ENCODE results near the gene OR1Q1.
"Not testable (repeated sequence)": the region's sequence is repeated elsewhere in the genome, so short reads cannot be mapped to it uniquely, and the experiment has no call there.

The OR1Q1 gene, protein sequence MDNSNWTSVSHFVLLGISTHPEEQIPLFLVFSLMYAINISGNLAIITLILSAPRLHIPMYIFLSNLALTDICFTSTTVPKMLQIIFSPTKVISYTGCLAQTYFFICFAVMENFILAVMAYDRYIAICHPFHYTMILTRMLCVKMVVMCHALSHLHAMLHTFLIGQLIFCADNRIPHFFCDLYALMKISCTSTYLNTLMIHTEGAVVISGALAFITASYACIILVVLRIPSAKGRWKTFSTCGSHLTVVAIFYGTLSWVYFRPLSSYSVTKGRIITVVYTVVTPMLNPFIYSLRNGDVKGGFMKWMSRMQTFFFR

DNA sequence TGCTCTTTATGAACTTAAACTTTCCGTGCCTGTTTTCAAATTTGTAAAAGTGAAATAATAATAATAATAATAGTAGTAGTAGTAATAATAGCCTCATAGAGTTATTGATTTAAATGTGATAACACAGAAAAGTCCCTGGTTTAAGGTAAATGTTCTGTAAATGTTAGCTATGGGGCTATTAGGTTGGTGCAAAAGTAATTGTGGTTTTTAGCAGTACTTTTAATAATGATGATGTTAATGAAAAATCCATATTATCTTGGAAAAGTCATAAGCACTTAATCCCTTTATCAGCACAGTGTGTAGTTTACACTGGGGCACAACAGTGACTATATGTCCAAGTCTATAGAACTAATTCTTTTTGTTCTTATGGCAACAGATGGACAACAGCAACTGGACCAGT is at the start of gene OR1Q1:
TSS of gene OR1Q1 (plus strand) at position 377 of the 400 bp plus-strand sequence. CDS start at position 377, 0 bp downstream.
- TF ChIP-seq, protein P1, sequence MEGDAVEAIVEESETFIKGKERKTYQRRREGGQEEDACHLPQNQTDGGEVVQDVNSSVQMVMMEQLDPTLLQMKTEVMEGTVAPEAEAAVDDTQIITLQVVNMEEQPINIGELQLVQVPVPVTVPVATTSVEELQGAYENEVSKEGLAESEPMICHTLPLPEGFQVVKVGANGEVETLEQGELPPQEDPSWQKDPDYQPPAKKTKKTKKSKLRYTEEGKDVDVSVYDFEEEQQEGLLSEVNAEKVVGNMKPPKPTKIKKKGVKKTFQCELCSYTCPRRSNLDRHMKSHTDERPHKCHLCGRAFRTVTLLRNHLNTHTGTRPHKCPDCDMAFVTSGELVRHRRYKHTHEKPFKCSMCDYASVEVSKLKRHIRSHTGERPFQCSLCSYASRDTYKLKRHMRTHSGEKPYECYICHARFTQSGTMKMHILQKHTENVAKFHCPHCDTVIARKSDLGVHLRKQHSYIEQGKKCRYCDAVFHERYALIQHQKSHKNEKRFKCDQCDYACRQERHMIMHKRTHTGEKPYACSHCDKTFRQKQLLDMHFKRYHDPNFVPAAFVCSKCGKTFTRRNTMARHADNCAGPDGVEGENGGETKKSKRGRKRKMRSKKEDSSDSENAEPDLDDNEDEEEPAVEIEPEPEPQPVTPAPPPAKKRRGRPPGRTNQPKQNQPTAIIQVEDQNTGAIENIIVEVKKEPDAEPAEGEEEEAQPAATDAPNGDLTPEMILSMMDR (IDR thresholded peaks at IDR 0.05; ENCODE audit: insufficient read depth, low read depth, low read length, missing control alignments) = no peak
- no peak for DNase-seq (ENCODE audit: low read depth)
- no peak within 1 kb of the TSS for H3K4me3 ChIP-seq (ENCODE audit: low read depth, low read length)

DNA sequence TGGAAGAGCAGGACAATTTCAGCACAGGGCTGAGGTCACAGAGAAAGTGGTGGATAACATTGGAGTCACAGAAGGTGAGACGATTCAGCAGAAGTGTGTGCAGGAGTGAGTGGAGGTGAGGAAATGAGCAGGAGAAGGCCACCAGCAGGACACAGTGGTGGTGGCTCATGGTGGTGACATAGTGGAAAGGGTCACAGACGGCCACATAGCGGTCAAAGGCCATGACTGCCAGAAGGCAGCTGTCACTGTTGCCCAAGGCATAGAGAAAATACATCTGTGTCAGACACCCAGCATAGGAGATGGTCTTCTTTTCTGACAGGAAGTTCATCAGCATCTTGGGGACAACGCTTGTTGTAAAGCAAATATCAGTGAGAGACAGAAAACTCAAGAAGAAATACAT is 46.6 kb upstream of the OR1Q1 start:
- DNase-seq (ENCODE audit: low read depth) = no peak
- TF ChIP-seq, protein P1 (IDR thresholded peaks at IDR 0.05; ENCODE audit: insufficient read depth, low read depth, low read length, missing control alignments) = no peak
- H3K4me3 ChIP-seq (ENCODE audit: low read depth, low read length) = no peak overlapping the region

DNA sequence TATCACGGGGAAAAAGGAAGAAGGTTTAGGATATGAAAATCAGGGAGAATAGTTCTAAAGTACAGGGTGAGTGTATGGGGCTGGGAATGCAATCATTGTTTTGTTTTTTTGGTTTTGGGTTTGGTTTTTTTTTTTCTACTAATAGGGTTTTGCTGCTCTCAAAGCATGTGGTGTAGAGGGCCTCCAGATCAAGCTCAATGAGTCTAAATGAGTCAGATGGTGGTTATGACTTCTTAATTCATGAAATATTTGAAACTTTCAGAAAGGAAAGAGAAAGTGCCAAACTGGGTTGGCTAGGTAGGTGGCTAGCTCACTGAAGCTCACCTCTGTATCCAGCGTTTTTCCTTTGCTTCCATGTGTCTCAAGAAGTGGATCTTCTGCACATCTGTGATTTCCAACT is 42.1 kb upstream of the OR1Q1 start:
- no peak for DNase-seq (ENCODE audit: low read depth)
- TF ChIP-seq, protein P1 (IDR thresholded peaks at IDR 0.05; ENCODE audit: insufficient read depth, low read depth, low read length, missing control alignments) = no peak

DNA sequence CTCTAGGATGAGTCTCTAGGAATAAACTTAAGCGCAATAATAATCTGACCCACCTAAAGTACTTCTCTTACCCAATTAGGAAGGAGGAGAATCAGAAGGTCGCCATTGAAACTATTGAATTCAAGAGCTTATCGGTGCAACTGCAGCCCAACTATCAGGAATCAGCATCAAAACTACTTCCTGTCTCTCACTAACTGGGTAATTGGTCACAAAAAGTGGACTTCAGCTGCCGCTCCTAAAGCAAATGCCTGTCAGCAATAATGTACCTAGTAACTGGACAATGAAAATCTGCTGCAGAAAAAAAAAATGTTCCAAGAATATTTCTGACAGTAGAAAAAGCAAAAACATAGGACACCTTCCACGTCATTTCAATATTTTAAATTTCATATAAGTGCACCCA is 34.7 kb upstream of the OR1Q1 start:
- TF ChIP-seq, protein P1 (IDR thresholded peaks at IDR 0.05; ENCODE audit: insufficient read depth, low read depth, low read length, missing control alignments) = no peak
- no peak overlapping the region for H3K4me3 ChIP-seq (ENCODE audit: low read depth, low read length)
- no peak for DNase-seq (ENCODE audit: low read depth)

More for the DNA sequence above, 42.1 kb upstream of the OR1Q1 start:
- H3K4me3 ChIP-seq (ENCODE audit: low read depth, low read length) = no peak overlapping the region

DNA sequence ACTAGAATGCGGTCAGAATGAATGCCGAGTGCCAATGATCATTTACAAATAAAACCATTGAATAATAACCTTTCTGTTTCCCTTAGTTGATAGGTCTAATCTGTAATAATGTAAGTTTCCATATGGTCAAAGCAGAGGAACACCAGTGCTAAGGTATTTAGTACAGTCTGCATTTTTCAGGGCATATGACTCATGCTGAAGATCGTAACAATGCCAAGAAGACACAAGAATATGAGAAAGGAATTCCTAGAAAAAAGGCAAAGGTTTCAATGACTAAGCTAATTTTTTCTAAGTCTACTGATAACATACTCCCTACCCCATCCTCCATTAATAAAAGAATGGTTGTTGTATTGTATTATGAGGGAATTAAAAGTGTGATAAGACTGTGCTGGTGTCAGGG is 34.2 kb upstream of the OR1Q1 start:
- TF ChIP-seq, protein P1 (IDR thresholded peaks at IDR 0.05; ENCODE audit: insufficient read depth, low read depth, low read length, missing control alignments) = no peak
- H3K4me3 ChIP-seq (ENCODE audit: low read depth, low read length) = no peak overlapping the region
- DNase-seq (ENCODE audit: low read depth) = no peak

DNA sequence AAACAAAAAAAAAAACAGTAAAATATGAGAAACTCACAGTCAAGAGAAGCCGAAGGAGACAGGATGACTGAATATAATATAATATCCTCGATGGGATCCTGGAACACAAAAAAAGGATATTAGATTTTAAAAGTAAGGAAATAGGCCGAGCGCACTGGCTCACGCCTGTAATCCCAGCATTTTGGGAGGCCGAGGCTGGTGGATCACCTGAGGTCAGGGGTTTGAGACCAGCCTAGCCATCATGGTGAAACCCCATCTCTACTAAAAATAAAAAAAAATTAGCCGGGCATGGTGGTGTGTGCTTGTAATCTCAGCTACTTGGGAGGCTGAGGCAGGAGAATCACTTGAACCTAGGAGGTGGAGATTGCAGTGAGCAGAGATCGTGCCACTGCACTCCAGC is 31.3 kb upstream of the OR1Q1 start, which contains the start of gene OR1L8:
TSS of gene OR1L8 (minus strand) at position 101 of the 400 bp plus-strand sequence. CDS start 14,907 bp downstream, outside the sequence.
- H3K4me3 ChIP-seq (ENCODE audit: low read depth, low read length); DNase-seq (ENCODE audit: low read depth): not testable (repeated sequence)

DNA sequence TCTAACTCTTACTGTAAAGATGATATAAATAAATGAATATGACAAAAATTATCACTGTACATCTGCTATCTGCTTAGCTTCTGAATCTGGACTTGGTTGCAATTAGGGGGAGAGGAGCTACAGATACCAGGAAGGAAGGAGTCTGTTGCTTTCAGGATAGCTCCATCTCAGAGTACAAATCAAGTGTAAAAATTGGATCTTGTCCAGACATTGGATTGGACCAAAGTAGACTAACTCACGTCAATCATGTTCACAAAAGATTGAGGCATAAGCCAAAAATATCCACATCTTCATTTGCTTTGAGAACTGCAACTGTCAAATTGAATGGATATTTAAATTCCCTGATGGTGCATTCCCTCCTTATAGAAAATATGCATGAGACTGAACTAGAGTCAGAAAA is 8.8 kb upstream of the OR1Q1 start:
- DNase-seq (ENCODE audit: low read depth) = no peak
- TF ChIP-seq, protein P1 (IDR thresholded peaks at IDR 0.05; ENCODE audit: insufficient read depth, low read depth, low read length, missing control alignments) = no peak
- H3K4me3 ChIP-seq (ENCODE audit: low read depth, low read length) = no peak overlapping the region

Measured in GM12865 (cell line).